Transverse colon (tissue), 4 donors: ENCODE measurements around the gene GRM7. TPM values are rescaled to one million over a fixed set of nuclear protein-coding genes. Genes with fewer than 3 reads are reported as not detected.

ENCODE experiments used
- DNase-seq: peaks from one replicate; pipeline ENCODE4 v3.0.0-alpha.2; 2019
- H3K27ac ChIP-seq, 4 donors: fragments of 200-600 bp; sonication (generic); 2 replicates each; pipeline ENCODE4 v1.5.1; 2016 to 2018; ENCODE audit warnings: inconsistent platforms in 4 of 4
- H3K27me3 ChIP-seq: fragments of 200-600 bp; sonication (generic); 2 replicates; pipeline ENCODE4 v1.5.1; 2017; ENCODE audit warnings: inconsistent platforms
- H3K36me3 ChIP-seq, 4 donors: fragments of 200-600 bp; sonication (generic); 2 replicates each; pipeline ENCODE4 v1.5.1; 2017 to 2019; ENCODE audit warnings: inconsistent platforms in 4 of 4
- H3K4me1 ChIP-seq, 4 donors: fragments of 200-600 bp; sonication (generic); 2 replicates each; pipeline ENCODE4 v1.5.1; 2017 to 2020; ENCODE audit warnings: inconsistent platforms in 4 of 4
- H3K4me3 ChIP-seq, 4 donors: fragments of 200-600 bp; sonication (generic); 1 replicate in 1 of 4; 2 replicates in 3 of 4; pipeline versions ENCODE4 v1.5.1 to v1.6.1; 2017 to 2019; ENCODE audit warnings: inconsistent platforms in 4 of 4
- H3K9me3 ChIP-seq, 2 donors: fragments of 200-600 bp; sonication (generic); 2 replicates each; pipeline ENCODE4 v1.5.1; 2017 to 2019; ENCODE audit warnings: inconsistent platforms in 2 of 2
- CTCF ChIP-seq, 5 experiments: fragments of 200-600 bp in 3 of 5; fragments of 450-650 bp in 2 of 5; sonication (generic) in 3 of 5; IDR thresholded peaks; 1 replicate in 2 of 5; 2 replicates in 3 of 5; pipeline ENCODE4 v1.5.1; 2016 to 2017; ENCODE audit warnings: antibody characterized with exemption in 5 of 5, inconsistent platforms in 3 of 5, mild to moderate bottlenecking in 2 of 5, moderate library complexity in 1 of 5
- EP300 ChIP-seq: sonication (generic); formaldehyde crosslinking; IDR thresholded peaks from one replicate; pipeline ENCODE4 v1.6.1; 2017; ENCODE audit warnings: antibody characterized with exemption, low read depth
- POLR2A ChIP-seq: fragments of 450-650 bp; IDR thresholded peaks from one replicate; pipeline ENCODE4 v1.6.1; 2016; ENCODE audit warnings: antibody characterized with exemption, mild to moderate bottlenecking, moderate library complexity
- POLR2AphosphoS5 ChIP-seq, 3 donors: sonication (generic); formaldehyde crosslinking; IDR thresholded peaks; one replicate each; pipeline ENCODE4 v1.6.1; 2016; ENCODE audit warnings: antibody characterized with exemption in 3 of 3
- WGBS, 2 donors: methylation state at CpG; one replicate each; pipeline ENCODE4 v1.1.5; 2018; ENCODE audit warnings: low coverage in 1 of 2; 5-methylcytosine and 5-hydroxymethylcytosine counted together
- in situ Hi-C, 4 donors: fragments of 200-750 bp; cut with MboI; loops; one replicate each; pipeline versions ENCODE4 v1.15.0 to v1.15.1; 2017; ENCODE audit warnings: low sequenced_read_pairs in 3 of 4, low pct_ligation_motif_present in 1 of 4, low pct_unique_long_range_greater_than_20kb in 1 of 4
- intact Hi-C: fragments of 100-400 bp; cut with DNase I; formaldehyde crosslinking; loops from one replicate; pipeline ENCODE4 v1.15.1; 2023; ENCODE audit warnings: low total_unique reads
- total RNA-seq, 4 donors: library from RNA; depleted of rRNA; stranded (reverse); fragments of >200 nt; gene quantifications; one replicate each; pipeline ENCODE4 v1.1.0, GENCODE V29; 2016

GRM7 gene
- total RNA-seq, 4 donors from 2014 or later = 0.14 to 0.20 (median 0.16) TPM; not detected in 1

- no peaks in the 10 kb centered on the region for H3K9me3 ChIP-seq
- no peaks in the 10 kb centered on the region for H3K27me3 ChIP-seq
- in situ Hi-C loops (no loop called here), intact Hi-C loops (no loop called here)
- no peak for DNase-seq
- WGBS, 2 donors = 11 to 33% methylated on average over 1 of the region's 1 CpG
- H3K4me3 ChIP-seq = no peak overlapping the region
- no peaks in the 10 kb centered on the region for H3K36me3 ChIP-seq
- no peak overlapping the region for H3K27ac ChIP-seq
- TF ChIP-seq CTCF (IDR thresholded peaks at IDR 0.05) (no peak), POLR2AphosphoS5 (IDR thresholded peaks at IDR 0.05) (no peak), POLR2A (no peak), EP300 (no peak)
- H3K4me1 ChIP-seq = no peaks in the 10 kb centered on the region
Observed at GRCh38 chr3:7062714-7063113, 201.8 kb downstream of the GRM7 start.

GRCh38 chr3:7070461-7070860 lies 209.5 kb downstream of the GRM7 start:
- in situ Hi-C loops (no loop called here), intact Hi-C loops (no loop called here)
- Histone ChIP-seq H3K36me3 (no peaks in the 10 kb centered on the region), H3K27me3 (no peaks in the 10 kb centered on the region), H3K27ac (no peak overlapping the region), H3K4me3 (no peak overlapping the region), H3K4me1 (no peaks in the 10 kb centered on the region), H3K9me3 (no peaks in the 10 kb centered on the region)
- 61 to 83% methylated on average over 6 of the region's 6 CpGs for WGBS, 2 donors
- no peak for DNase-seq
- no peak for TF ChIP-seq POLR2A
- TF ChIP-seq POLR2AphosphoS5 (IDR thresholded peaks at IDR 0.05) = no peak
- TF ChIP-seq CTCF (IDR thresholded peaks at IDR 0.05) = no peak
- no peak for TF ChIP-seq EP300

GRCh38 chr3:7074217-7074616 lies 213.3 kb downstream of the GRM7 start:
- in situ Hi-C loops = no loop called here

GRCh38 chr3:7075117-7075516 lies 214.2 kb downstream of the GRM7 start:
- intact Hi-C loops = no loop called here
- Histone ChIP-seq H3K27me3 (no peaks in the 10 kb centered on the region), H3K4me1 (no peaks in the 10 kb centered on the region), H3K4me3 (no peak overlapping the region), H3K36me3 (no peaks in the 10 kb centered on the region), H3K27ac (no peak overlapping the region), H3K9me3 (no peaks in the 10 kb centered on the region)
- in situ Hi-C loops = no loop called here
- no peak for DNase-seq
- WGBS, 2 donors = 33 to 38% methylated on average over 1 of the region's 1 CpG
- TF ChIP-seq CTCF (IDR thresholded peaks at IDR 0.05) = no peak
- TF ChIP-seq EP300 = no peak
- no peak for TF ChIP-seq POLR2AphosphoS5 (IDR thresholded peaks at IDR 0.05)
- TF ChIP-seq POLR2A = no peak

More at GRCh38 chr3:7074217-7074616, 213.3 kb downstream of the GRM7 start:
- H3K9me3 ChIP-seq = no peaks in the 10 kb centered on the region
- no peak for TF ChIP-seq EP300
- TF ChIP-seq CTCF (IDR thresholded peaks at IDR 0.05) = no peak
- TF ChIP-seq POLR2AphosphoS5 (IDR thresholded peaks at IDR 0.05) = no peak
- no peak for TF ChIP-seq POLR2A
- no peak for DNase-seq
- no peaks in the 10 kb centered on the region for H3K4me1 ChIP-seq
- WGBS, 2 donors = 72 to 80% methylated on average over 3 of the region's 3 CpGs
- H3K36me3 ChIP-seq = no peaks in the 10 kb centered on the region
- H3K27me3 ChIP-seq = no peaks in the 10 kb centered on the region
- no peak overlapping the region for H3K4me3 ChIP-seq
- no peak overlapping the region for H3K27ac ChIP-seq
- intact Hi-C loops = no loop called here
